Left renal pelvis (tissue), 4 donors: Measurements from ENCODE around the gene ABCE1. TPM values are rescaled to one million over a fixed set of nuclear protein-coding genes. Genes with fewer than 3 reads are reported as not detected.
"Not testable (repeated sequence)": the region's sequence is repeated elsewhere in the genome, so short reads cannot be mapped to it uniquely, and the experiment has no call there.

Experiments used
- DNase-seq, 4 donors: peaks; one replicate each; pipeline ENCODE4 v3.0.0-alpha.2; 2013; ENCODE audit warnings: low read depth in 4 of 4, low spot score in 3 of 4
- polyA plus RNA-seq, 4 donors: library from polyadenylated mRNA; unstranded; fragments of 120-200 nt; gene quantifications; one replicate each; pipeline ENCODE4 v1.2.1, GENCODE V29; 2013; ENCODE audit not compliant: insufficient read length in 4 of 4

Gene ABCE1
- polyA plus RNA-seq, 4 donors = 62.6 to 76.0 (median 72.9) TPM

GRCh38 chr4:145101091-145101490 is 3.0 kb downstream of the ABCE1 start:
- DNase-seq = no peak

GRCh38 chr4:145102619-145103018 is 4.5 kb downstream of the ABCE1 start:
- no peak for DNase-seq

GRCh38 chr4:145103496-145103895 is 5.4 kb downstream of the ABCE1 start:
- no peak for DNase-seq

GRCh38 chr4:145107126-145107525 is 9.0 kb downstream of the ABCE1 start:
- no peak for DNase-seq

GRCh38 chr4:145108128-145108527 is 10.0 kb downstream of the ABCE1 start:
- no peak for DNase-seq

- DNase-seq = no peak
These were observed 27.3 kb downstream of the ABCE1 start for GRCh38 chr4:145125396-145125795.

- DNase-seq = no peak
These were observed 32.0 kb downstream of the ABCE1 start for GRCh38 chr4:145130130-145130529.

- DNase-seq = no peak
These were observed 32.8 kb downstream of the ABCE1 start for GRCh38 chr4:145130788-145131399.

GRCh38 chr4:145131848-145132247 is 33.7 kb downstream of the ABCE1 start:
- DNase-seq = no peak

GRCh38 chr4:145132511-145133098 is 34.5 kb downstream of the ABCE1 start:
- no peak for DNase-seq

- not testable (repeated sequence) for DNase-seq
These were observed 38.1 kb downstream of the ABCE1 start for GRCh38 chr4:145136219-145136618.

- no peak for DNase-seq
These were observed 50.9 kb downstream of the ABCE1 start for GRCh38 chr4:145148980-145149379.

- DNase-seq = no peak
These were observed 55.2 kb downstream of the ABCE1 start for GRCh38 chr4:145153181-145153903.

GRCh38 chr4:145153904-145154298 is 55.8 kb downstream of the ABCE1 start:
- no peak for DNase-seq

- no peak for DNase-seq
These were observed 56.5 kb downstream of the ABCE1 start for GRCh38 chr4:145154573-145154972.

GRCh38 chr4:145155268-145155870 is 57.3 kb downstream of the ABCE1 start:
- DNase-seq = no peak

- DNase-seq = no peak
These were observed 58.9 kb downstream of the ABCE1 start for GRCh38 chr4:145156986-145157385.

- no peak for DNase-seq
These were observed 63.4 kb downstream of the ABCE1 start for GRCh38 chr4:145161549-145161948.

- DNase-seq = no peak
These were observed 69.8 kb downstream of the ABCE1 start for GRCh38 chr4:145167887-145168286.

GRCh38 chr4:145168581-145169187 is 70.6 kb downstream of the ABCE1 start:
- no peak for DNase-seq

GRCh38 chr4:145170223-145170622 is 72.1 kb downstream of the ABCE1 start:
- no peak for DNase-seq
